GM19023 (cell line): ENCODE data around the gene TTC24.
"Not testable (repeated sequence)": the region's sequence is repeated elsewhere in the genome, so short reads cannot be mapped to it uniquely, and the experiment has no call there.

Experiments used
- ATAC-seq: cut with Tn5 transposase; IDR thresholded peaks from one replicate; pipeline ENCODE4 v1.9.1; 2021; ENCODE audit warnings: mild to moderate bottlenecking, moderate library complexity; ENCODE audit not compliant: unreplicated experiment

Gene TTC24

DNA sequence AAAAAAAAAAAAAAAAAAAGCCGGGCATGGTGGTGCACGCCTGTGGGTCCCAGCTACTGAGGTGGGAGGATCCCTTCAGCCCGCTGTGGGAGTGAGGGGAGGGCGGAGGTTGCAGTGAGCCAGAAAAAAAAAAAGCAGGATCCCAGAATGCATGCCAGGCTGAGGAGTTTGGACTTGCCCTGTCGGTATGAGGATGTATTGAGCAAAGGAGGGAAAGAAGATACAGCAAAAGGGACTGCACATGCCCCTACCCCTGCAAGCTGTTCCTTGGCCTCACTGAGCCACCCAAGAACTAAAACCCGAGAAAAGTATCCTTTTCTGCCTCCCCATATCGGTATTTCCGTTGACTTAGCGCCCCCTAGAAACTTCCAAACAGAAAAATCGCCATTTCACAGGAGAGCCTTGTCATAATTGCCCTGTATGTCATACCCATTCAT is 23.1 kb downstream of the TTC24 start:
- ATAC-seq = no peak

DNA sequence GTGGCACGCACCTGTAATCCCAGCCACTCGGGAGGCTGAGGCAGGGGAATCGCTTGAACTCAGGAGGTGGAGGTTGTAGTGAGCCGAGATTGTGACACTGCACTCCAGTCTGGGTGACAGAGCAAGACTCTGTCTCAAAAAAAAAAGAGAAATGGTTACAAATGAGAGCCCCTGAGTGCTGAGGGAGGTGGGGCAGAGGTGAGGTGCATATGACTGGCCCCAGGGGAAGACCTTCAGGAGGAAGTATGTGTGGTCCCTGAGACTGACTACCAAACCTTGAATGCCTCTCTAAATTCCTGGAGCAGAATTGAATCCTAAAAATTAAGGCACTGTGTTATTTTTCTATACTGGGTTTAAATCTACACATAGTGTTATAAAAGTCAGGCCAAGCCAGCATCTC is 27.8 kb downstream of the TTC24 start:
- ATAC-seq = not testable (repeated sequence)

- no peak for ATAC-seq
Observed at GRCh38 chr1:156608036-156608674, 28.6 kb downstream of the TTC24 start.

DNA sequence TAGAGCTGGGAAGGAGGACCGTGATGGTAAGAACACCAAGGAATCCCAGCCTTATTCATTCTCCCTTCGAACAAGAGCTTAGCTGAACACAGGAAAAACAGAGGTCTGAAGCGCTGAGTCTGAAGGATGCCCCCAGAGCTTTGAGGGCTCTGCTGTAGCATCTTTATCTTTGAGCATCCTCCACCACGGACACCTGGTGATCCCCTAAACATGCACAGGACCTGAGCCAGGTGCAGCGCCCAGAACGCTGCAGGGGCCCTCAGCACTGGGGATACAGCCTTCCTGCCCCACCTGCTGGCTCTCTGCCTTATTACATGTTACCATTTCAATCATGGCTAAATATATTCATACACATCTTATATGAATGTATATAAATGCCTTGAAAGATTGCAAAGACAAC is 29.5 kb downstream of the TTC24 start:
- no peak for ATAC-seq

GRCh38 chr1:156610072-156610471 is 30.5 kb downstream of the TTC24 start:
- ATAC-seq = not testable (repeated sequence)

DNA sequence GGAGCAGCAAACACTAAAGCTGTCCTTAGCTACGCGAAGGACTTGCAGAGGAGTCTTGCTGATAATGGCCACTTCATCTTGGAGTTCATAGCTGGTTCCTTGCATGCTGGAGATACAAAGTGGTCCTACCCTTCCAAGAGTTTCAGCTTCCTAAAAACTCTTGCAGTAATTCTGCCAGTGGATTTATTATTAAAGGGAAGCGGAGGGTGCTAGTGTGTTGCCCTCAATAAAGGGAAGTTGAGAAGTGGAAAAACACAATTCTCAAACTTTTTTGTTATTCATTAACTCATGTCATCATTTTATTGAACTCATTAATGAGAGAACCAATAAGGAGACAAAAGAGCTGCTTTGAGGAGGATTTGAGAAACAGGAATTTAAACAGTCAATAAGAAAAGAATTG is 33.1 kb downstream of the TTC24 start:
- no peak for ATAC-seq

DNA sequence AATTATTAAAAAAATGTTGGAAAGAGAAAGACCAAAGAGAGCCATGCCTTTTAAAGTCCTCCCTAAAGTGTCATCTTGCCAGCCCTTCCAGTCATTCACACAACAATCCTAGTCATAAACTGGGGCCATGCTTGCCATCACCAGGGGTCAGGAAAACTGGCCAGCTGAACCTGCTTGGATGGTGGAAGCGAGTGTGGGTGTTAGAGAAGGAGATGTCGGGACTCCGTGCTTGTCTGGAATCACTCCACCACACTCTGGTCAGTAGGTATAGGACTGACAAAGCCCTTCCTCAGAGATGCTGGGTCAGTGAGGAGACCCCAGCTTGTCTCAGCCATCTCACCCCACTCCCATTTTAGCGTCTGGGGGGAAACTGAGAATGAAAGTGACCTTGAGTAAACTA is 36.4 kb downstream of the TTC24 start:
- no peak for ATAC-seq

- ATAC-seq = no peak
Observed at GRCh38 chr1:156616463-156616862, 36.9 kb downstream of the TTC24 start.

- no peak for ATAC-seq
Observed at GRCh38 chr1:156618853-156619581, 39.5 kb downstream of the TTC24 start, which contains the start of gene HAPLN2. Gene HAPLN2 (plus strand): TSS chr1:156619415. CDS start chr1:156623491, 4,076 bp downstream.

GRCh38 chr1:156619582-156619955 is 40.0 kb downstream of the TTC24 start:
- no peak for ATAC-seq

GRCh38 chr1:156622581-156623297 is 43.2 kb downstream of the TTC24 start:
- no peak for ATAC-seq

- no peak for ATAC-seq
Observed at GRCh38 chr1:156623946-156624813, 44.7 kb downstream of the TTC24 start.

DNA sequence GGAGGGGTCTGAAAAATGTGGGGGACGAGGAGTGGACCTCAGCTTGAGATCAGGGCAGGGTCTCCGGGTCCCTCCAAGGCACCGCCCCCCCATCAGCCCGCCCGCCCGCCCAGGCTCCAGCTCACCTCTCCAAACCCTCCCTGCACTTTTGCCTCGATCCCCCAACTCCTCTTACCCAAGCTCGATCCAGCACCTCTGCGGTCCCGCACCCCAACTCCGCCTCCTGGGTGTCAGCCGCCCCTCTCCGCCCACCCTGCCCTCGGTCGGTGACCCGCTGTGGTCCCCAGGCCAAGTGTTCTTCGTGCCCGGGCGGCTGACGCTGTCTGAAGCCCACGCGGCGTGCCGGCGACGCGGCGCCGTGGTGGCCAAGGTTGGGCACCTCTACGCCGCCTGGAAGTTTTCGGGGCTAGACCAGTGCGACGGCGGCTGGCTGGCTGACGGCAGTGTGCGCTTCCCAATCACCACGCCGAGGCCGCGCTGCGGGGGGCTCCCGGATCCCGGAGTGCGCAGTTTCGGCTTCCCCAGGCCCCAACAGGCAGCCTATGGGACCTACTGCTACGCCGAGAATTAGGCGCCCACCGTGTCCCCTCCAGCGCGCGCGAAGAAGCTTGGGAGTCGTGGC is 45.4 kb downstream of the TTC24 start:
- no peak for ATAC-seq

DNA sequence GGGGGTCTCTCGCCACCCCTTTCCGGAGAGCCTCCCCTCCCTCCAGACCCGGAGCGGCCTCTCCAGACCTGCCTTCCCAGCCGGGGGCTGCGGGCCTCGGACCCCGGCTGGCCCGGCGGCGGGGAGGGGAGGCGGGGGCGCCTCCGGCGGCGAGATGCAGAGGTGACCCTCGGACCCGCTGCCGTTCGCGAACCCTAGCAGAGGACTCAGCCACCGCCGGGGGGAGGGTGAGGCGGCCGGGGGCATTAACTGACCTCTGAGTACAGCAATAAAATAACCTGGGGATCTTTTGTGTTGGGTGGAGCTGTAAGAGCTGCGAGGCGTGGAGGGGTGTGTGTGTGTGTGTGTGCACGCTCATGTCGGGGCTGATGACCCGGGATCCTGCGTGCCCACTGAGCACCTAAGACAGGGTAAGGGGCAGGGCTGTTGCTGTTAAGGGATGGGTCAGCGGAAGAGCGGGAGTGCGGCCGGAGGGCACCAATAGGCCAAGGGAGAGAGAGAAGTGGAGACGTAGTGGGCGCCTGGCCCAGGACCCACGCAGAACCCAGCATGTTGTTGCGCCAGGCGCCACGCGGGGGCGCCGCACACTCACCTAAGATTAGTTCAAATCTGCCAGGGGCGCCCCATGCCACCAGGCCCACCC is 46.0 kb downstream of the TTC24 start:
- no peak for ATAC-seq

- ATAC-seq = no peak
Observed at GRCh38 chr1:156626079-156626438, 46.5 kb downstream of the TTC24 start.

GRCh38 chr1:156627313-156627880 is 47.9 kb downstream of the TTC24 start:
- no peak for ATAC-seq

GRCh38 chr1:156629823-156630449 is 50.4 kb downstream of the TTC24 start:
- no peak for ATAC-seq

DNA sequence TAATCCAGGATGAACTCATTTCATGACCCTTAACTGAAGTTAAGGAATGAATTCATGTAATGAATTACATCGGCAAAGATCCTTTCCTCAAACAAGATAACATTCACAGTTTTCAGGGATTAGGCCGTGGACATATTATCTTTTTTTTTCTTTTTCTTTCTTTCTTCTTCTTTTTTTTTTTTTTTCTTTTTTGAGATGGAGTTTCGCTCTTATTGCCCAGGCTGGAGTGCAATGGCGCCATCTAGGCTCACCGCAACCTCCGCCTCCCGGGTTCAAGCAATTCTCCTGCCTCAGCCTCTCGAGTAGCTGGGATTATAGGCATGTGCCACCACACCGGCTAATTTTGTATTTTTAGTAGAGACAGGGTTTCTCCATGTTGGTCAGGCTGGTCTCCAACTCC is 51.6 kb downstream of the TTC24 start:
- ATAC-seq = not testable (repeated sequence)

GRCh38 chr1:156632355-156632754 is 52.8 kb downstream of the TTC24 start:
- ATAC-seq = no peak
